HCT116 (cell line): ENCODE results near the gene FKBP4. TPM values are rescaled to one million over a fixed set of nuclear protein-coding genes. Genes with fewer than 3 reads are reported as not detected.

Experiments used
- ATAC-seq: fragments of 200-7000 bp; cut with Tn5 transposase; 2 replicates; pipeline ENCODE4 v1.9.1; 2020; ENCODE audit warnings: mild to moderate bottlenecking, moderate library complexity
- BruUV-seq: library from RNA; stranded (reverse); fragments of 400-500 nt; replicated peaks from 2 replicates; lab custom pipeline; 2021; lab: Mats Ljungman, UMichigan
- CTCF ChIA-PET: fragments of 300-600 bp; sonication (Branson Sonifier 250); formaldehyde crosslinking; loops from one replicate; lab custom pipeline; 2021; ENCODE audit warnings: antibody characterized with exemption; lab: Charles Lee
- POLR2A ChIA-PET: fragments of 300-600, 350-600 bp; sonication (Branson Sonifier 250); formaldehyde crosslinking; loops from one replicate; lab custom pipeline; 2021; ENCODE audit warnings: antibody characterized with exemption; lab: Charles Lee
- RAD21 ChIA-PET, 2 experiments: fragments of 300-600 bp; sonication (Branson Sonifier 250); formaldehyde crosslinking; loops; one replicate each; lab custom pipeline; 2023; ENCODE audit warnings: low total read pairs in 2 of 2; ENCODE audit not compliant: uncharacterized antibody in 2 of 2, unreplicated experiment in 2 of 2, low non-redundant PET in 1 of 2; lab: Charles Lee
- DNase-seq: peaks from one replicate; pipeline ENCODE4 v3.0.0-alpha.2; 2010; ENCODE audit warnings: low read depth, low spot score
- H2AFZ ChIP-seq: fragments of 200-600 bp; shearing (Covaris generic), sonication (generic); 2 replicates; pipeline ENCODE4 v1.6.1; 2017; ENCODE audit warnings: low read depth, mixed run types, mixed read lengths, antibody characterized with exemption, low read length; ENCODE audit not compliant: poor library complexity, severe bottlenecking
- H3K27ac ChIP-seq: 2 replicates; pipeline ENCODE4 v1.5.1; 2012; ENCODE audit warnings: low read depth, low read length
- H3K27me3 ChIP-seq: fragments of 200-600 bp; sonication (generic); 2 replicates; pipeline ENCODE4 v1.6.1; 2016; ENCODE audit warnings: mixed run types, low read length, mixed read lengths; ENCODE audit not compliant: insufficient read depth
- H3K36me3 ChIP-seq, 2 experiments: fragments of 200-500 bp in 1 of 2; fragments of 200-600 bp in 1 of 2; sonication (Bioruptor generic) in 1 of 2; sonication (generic) in 1 of 2; 2 replicates each; pipeline versions ENCODE4 v1.5.1 to v1.6.1; 2014 to 2016; ENCODE audit warnings: low read length in 2 of 2, inconsistent platforms in 1 of 2, mixed read lengths in 1 of 2, mixed run types in 1 of 2; ENCODE audit not compliant: insufficient read depth in 2 of 2, control insufficient read depth in 1 of 2
- H3K4me1 ChIP-seq, 2 experiments: fragments of 200-600 bp in 1 of 2; sonication (generic) in 1 of 2; 2 replicates each; pipeline versions ENCODE4 v1.5.1 to v1.6.1; 2012 to 2017; ENCODE audit warnings: low read length in 2 of 2, inconsistent platforms in 1 of 2, mild to moderate bottlenecking in 1 of 2, mixed read lengths in 1 of 2, mixed run types in 1 of 2, moderate library complexity in 1 of 2; ENCODE audit not compliant: insufficient read depth in 2 of 2, control insufficient read depth in 1 of 2
- H3K4me2 ChIP-seq: fragments of 200-600 bp; sonication (generic); 2 replicates; pipeline ENCODE4 v1.6.1; 2017; ENCODE audit warnings: mixed run types, low read length, mixed read lengths
- H3K4me3 ChIP-seq, 2 experiments: fragments of 200-600 bp in 1 of 2; sonication (generic) in 1 of 2; replicated peaks in 1 of 2; 2 replicates each; pipeline ENCODE4 v1.5.1; 2011 to 2016; ENCODE audit warnings: low read length in 2 of 2, control low read depth in 1 of 2, low read depth in 1 of 2, mild to moderate bottlenecking in 1 of 2, mixed read lengths in 1 of 2, mixed run types in 1 of 2
- H3K79me2 ChIP-seq: fragments of 200-600 bp; sonication (generic); 2 replicates; pipeline ENCODE4 v1.6.1; 2017; ENCODE audit warnings: mild to moderate bottlenecking, mixed run types, low read length, moderate library complexity, mixed read lengths; ENCODE audit not compliant: insufficient read depth
- H3K9ac ChIP-seq: fragments of 200-600 bp; sonication (generic); 2 replicates; pipeline ENCODE4 v1.6.1; 2016; ENCODE audit warnings: low read length, mixed read lengths
- H3K9me2 ChIP-seq: fragments of 200-600 bp; sonication (generic), shearing (Covaris generic); 2 replicates; pipeline ENCODE4 v1.6.1; 2017; ENCODE audit warnings: mixed run types, mild to moderate bottlenecking, moderate library complexity; ENCODE audit not compliant: insufficient read depth
- H3K9me3 ChIP-seq, 2 experiments: fragments of 200-500 bp in 1 of 2; fragments of 200-600 bp in 1 of 2; sonication (Bioruptor generic) in 1 of 2; sonication (generic) in 1 of 2; 2 replicates each; pipeline ENCODE4 v1.6.1; 2014 to 2017; ENCODE audit warnings: low read length in 2 of 2, mixed read lengths in 2 of 2, inconsistent platforms in 1 of 2, low read depth in 1 of 2, mild to moderate bottlenecking in 1 of 2, mixed run types in 1 of 2, moderate library complexity in 1 of 2; ENCODE audit not compliant: control insufficient read depth in 1 of 2, insufficient read depth in 1 of 2
- H4K20me1 ChIP-seq: fragments of 200-600 bp; sonication (generic), shearing (Covaris generic); 2 replicates; pipeline ENCODE4 v1.6.1; 2017; ENCODE audit warnings: mixed run types, mild to moderate bottlenecking, moderate library complexity; ENCODE audit not compliant: insufficient read depth
- CBX3 ChIP-seq: IDR thresholded peaks from 2 replicates; pipeline ENCODE4 v1.6.1; 2012; ENCODE audit warnings: low read depth
- CTCF ChIP-seq, 3 experiments: fragments of 200-600 bp in 1 of 3; sonication (generic) in 1 of 3; IDR thresholded peaks in 2 of 3; conservative IDR thresholded peaks in 1 of 3; 2 replicates each; pipeline ENCODE4 v1.5.1; 2012 to 2017; ENCODE audit warnings: low read depth in 2 of 3, low read length in 2 of 3, antibody characterized with exemption in 1 of 3, borderline replicate concordance in 1 of 3, control low read depth in 1 of 3, mild to moderate bottlenecking in 1 of 3, mixed read lengths in 1 of 3, mixed run types in 1 of 3, moderate library complexity in 1 of 3; ENCODE audit not compliant: insufficient read depth in 1 of 3
- EGR1 ChIP-seq: IDR thresholded peaks from 2 replicates; pipeline ENCODE4 v1.6.1; 2012; ENCODE audit warnings: low read depth
- ELF1 ChIP-seq: IDR thresholded peaks from 2 replicates; pipeline ENCODE4 v1.6.1; 2012; ENCODE audit warnings: low read depth, borderline replicate concordance
- EZH2phosphoT487 ChIP-seq: fragments of 200-600 bp; IDR thresholded peaks from 2 replicates; pipeline ENCODE4 v1.6.1; 2018; ENCODE audit warnings: antibody characterized with exemption, borderline replicate concordance
- FOSL1 ChIP-seq: IDR thresholded peaks from 2 replicates; pipeline ENCODE4 v1.6.1; 2012; ENCODE audit warnings: low read depth
- JUND ChIP-seq: IDR thresholded peaks from 2 replicates; pipeline ENCODE4 v1.6.1; 2012
- POLR2A ChIP-seq: IDR thresholded peaks from 2 replicates; pipeline ENCODE4 v1.7.0; 2011; ENCODE audit warnings: borderline replicate concordance; ENCODE audit not compliant: insufficient read depth, insufficient read length; ENCODE audit errors: extremely low read depth
- RAD21 ChIP-seq: IDR thresholded peaks from 2 replicates; pipeline ENCODE4 v1.6.1; 2012; ENCODE audit warnings: low read depth, mild to moderate bottlenecking
- REST ChIP-seq: IDR thresholded peaks from 2 replicates; pipeline ENCODE4 v1.6.1; 2012; ENCODE audit warnings: low read depth
- SIN3A ChIP-seq: IDR thresholded peaks from 2 replicates; pipeline ENCODE4 v1.6.1; 2012; ENCODE audit warnings: low read depth
- TCF7L2 ChIP-seq: IDR thresholded peaks from 2 replicates; pipeline ENCODE4 v1.7.0; 2011; ENCODE audit warnings: borderline replicate concordance, inconsistent platforms; ENCODE audit not compliant: insufficient read depth, insufficient read length; ENCODE audit errors: extremely low read depth
- YY1 ChIP-seq: IDR thresholded peaks from 2 replicates; pipeline ENCODE4 v1.6.1; 2011; ENCODE audit warnings: low read length, low read depth, moderate library complexity, mild to moderate bottlenecking; ENCODE audit not compliant: insufficient replicate concordance; ENCODE audit errors: extremely low read depth
- ZNF274 ChIP-seq: fragments of 200-500 bp; sonication (Bioruptor generic); IDR thresholded peaks from 2 replicates; pipeline ENCODE4 v1.6.1; 2014; ENCODE audit warnings: mild to moderate bottlenecking, low read depth, low read length, inconsistent platforms
- intact Hi-C: fragments of 100-400 bp; cut with micrococcal nuclease; formaldehyde crosslinking; loops from 2 replicates; pipeline ENCODE4 v1.10.0; 2022
- total RNA-seq: library from RNA; stranded (reverse); gene quantifications from one replicate; pipeline ENCODE4 v1.2.1, GENCODE V29; 2021; ENCODE audit not compliant: unreplicated experiment
- TF ChIP-seq, protein P1 (sequence below): IDR thresholded peaks from 2 replicates; pipeline ENCODE4 v1.6.1; 2011; ENCODE audit warnings: mild to moderate bottlenecking, low read length, moderate library complexity; ENCODE audit not compliant: insufficient replicate concordance; ENCODE audit errors: extremely low read depth

Gene FKBP4
- total RNA-seq, 1 experiment from 2014 or later = 178 TPM

- no peaks in the 10 kb centered on the region for H3K9me3 ChIP-seq
- H3K27ac ChIP-seq = no peak overlapping the region
- 0 out of 2 replicates have a peak, but pooled peaks cover 5% of the 10 kb centered on the region for H4K20me1 ChIP-seq
- intact Hi-C loops = no loop called here
- DNase-seq = no peak
- H3K79me2 ChIP-seq = peaks cover 35% of the 10 kb centered on the region; the same call in 1 of the 2 replicates
- H3K27me3 ChIP-seq = no peaks in the 10 kb centered on the region
- no peak overlapping the region for H3K4me3 ChIP-seq
- no peak overlapping the region for H2AFZ ChIP-seq
- no peaks in the 10 kb centered on the region for H3K4me1 ChIP-seq
- no peak overlapping the region for H3K9ac ChIP-seq
- CTCF ChIA-PET = no interaction called here
- BruUV-seq = TSS peak; percentile 39
- H3K36me3 ChIP-seq = peaks cover 63 to 82% of the 10 kb centered on the region in 2 experiments
- no peak overlapping the region for H3K4me2 ChIP-seq
- RAD21 ChIA-PET = no interaction called here
- no peaks in the 10 kb centered on the region for H3K9me2 ChIP-seq
- POLR2A ChIA-PET = no interaction called here
- TF ChIP-seq CBX3 (no peak), CTCF (IDR thresholded peaks at IDR 0.05 in 2 of 3, conservative IDR thresholded peaks at IDR 0.05 in 1 of 3; ENCODE audit: borderline replicate concordance in 1 of 3, insufficient read depth in 1 of 3, low read depth in 2 of 3, low read length in 2 of 3) (no peak), TCF7L2 (no peak), FOSL1 (no peak), POLR2A (no peak), JUND (no peak), RAD21 (no peak), EGR1 (no peak), YY1 (no peak), SIN3A (no peak), ZNF274 (no peak), EZH2phosphoT487 (no peak), REST (no peak), ELF1 (no peak)
- TF ChIP-seq, protein P1, sequence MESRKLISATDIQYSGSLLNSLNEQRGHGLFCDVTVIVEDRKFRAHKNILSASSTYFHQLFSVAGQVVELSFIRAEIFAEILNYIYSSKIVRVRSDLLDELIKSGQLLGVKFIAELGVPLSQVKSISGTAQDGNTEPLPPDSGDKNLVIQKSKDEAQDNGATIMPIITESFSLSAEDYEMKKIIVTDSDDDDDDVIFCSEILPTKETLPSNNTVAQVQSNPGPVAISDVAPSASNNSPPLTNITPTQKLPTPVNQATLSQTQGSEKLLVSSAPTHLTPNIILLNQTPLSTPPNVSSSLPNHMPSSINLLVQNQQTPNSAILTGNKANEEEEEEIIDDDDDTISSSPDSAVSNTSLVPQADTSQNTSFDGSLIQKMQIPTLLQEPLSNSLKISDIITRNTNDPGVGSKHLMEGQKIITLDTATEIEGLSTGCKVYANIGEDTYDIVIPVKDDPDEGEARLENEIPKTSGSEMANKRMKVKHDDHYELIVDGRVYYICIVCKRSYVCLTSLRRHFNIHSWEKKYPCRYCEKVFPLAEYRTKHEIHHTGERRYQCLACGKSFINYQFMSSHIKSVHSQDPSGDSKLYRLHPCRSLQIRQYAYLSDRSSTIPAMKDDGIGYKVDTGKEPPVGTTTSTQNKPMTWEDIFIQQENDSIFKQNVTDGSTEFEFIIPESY = no peak
- ATAC-seq = no peak
These were observed 9.0 kb downstream of the FKBP4 start for GRCh38 chr12:2803635-2804392.
